Colon (tissue), 2 donors: ENCODE measurements around the gene FRMPD4.
"Not testable (repeated sequence)": the region's sequence is repeated elsewhere in the genome, so short reads cannot be mapped to it uniquely, and the experiment has no call there.

ENCODE experiments used
- FAIRE-seq: peaks from 2 replicates; lab custom pipeline; 2012; peaks lifted over from hg19 to GRCh38; lab: Jason Lieb, UNC
- donor health status: control.
- donor health status: control.

The FRMPD4 gene

DNA sequence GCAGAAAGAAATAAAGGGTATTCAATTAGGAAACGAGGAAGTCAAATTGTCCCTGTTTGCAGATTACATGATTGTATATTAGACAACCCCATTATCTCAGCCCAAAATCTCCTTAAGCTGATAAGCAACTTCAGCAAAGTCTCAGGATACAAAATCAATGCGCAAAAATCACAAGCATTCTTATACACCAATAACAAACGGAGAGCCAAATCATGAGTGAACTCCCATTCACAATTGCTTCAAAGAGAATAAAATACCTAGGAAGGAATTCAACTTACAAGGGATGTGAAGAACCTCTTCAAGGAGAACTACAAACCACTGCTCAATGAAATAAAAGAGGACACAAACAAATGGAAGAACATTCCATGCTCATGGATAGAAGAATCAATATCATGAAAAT lies 404.0 kb downstream of the FRMPD4 start:
- not testable (repeated sequence) for FAIRE-seq

DNA sequence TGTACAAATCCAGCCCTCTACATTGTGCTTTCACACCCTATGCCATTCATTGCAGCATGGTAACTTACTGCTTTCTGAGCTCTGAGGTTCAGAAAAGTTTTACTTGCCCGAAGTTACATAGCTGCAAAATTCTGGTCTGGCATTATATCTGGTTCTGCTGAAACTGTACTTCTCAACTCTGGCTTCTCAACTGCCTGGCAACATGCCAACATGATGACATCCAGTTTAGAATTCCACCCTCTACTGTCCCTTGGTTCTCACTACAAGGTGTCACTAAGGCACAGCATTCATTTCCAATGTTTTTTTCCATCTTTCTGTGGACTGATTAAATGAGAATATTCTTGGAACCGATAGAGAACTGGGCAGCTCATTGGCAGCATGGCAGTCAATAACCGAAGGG lies 410.1 kb downstream of the FRMPD4 start:
- FAIRE-seq: no peak

DNA sequence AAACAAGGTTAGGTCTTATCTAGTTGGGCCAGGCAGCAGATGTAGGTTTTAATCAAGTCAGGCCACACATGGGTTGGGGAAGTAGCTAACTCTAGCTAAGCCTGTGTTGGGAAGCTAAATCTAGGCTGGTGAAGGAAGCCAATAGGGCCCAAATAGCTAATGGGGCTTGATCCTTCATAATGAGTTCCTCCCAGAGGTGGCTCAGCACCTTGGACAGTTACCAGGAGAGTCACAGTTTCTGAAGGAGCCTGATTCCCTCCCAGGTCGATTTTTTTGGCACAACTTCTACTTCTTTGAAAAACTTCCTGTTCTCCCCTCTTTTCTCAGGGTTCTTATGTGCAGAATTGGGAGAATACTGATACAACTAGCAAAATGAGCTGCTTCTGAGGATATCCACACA lies 410.5 kb downstream of the FRMPD4 start:
- no peak for FAIRE-seq

- no peak for FAIRE-seq
Measured at GRCh38 chrX:12554206-12554605, 415.9 kb downstream of the FRMPD4 start.

- FAIRE-seq: no peak
Measured at GRCh38 chrX:12563121-12563520, 424.8 kb downstream of the FRMPD4 start.

DNA sequence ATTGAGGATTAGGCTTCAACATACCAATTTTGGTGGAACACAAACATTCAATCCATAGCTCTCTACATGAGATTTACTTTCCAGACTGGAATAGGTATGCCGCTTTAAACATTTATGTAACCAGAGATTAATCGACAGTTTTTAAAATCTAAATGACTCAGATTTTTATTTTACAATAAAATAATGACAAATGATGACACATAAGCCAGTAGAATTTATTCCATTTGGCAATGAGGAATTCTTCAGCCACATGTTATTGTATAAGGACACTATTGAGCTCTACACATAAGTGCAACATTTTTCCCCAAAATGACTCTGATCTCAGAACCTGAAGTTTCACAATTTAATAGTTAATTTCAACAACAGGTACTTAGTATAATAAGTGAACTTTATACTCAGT lies 425.9 kb downstream of the FRMPD4 start:
- peak; percentile 10 for FAIRE-seq

DNA sequence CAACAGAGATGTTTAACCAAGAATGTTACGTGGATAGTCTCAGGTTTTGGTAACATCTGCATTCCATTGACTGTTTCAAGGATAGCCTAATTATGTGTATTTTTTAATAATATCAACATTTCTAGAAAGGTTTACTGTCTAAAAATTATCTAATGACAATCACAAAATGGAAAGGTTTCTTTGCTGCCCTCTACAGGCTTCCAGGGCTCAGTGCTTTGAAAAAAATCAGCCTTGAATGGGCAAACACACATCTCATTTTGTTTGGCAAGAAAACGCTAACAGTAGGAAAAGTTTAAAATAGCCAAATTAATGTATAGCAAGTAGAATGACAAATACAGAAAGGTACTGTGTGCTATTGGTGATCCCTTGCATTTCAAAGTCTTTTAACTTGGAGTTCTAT lies 429.6 kb downstream of the FRMPD4 start:
- FAIRE-seq: no peak

DNA sequence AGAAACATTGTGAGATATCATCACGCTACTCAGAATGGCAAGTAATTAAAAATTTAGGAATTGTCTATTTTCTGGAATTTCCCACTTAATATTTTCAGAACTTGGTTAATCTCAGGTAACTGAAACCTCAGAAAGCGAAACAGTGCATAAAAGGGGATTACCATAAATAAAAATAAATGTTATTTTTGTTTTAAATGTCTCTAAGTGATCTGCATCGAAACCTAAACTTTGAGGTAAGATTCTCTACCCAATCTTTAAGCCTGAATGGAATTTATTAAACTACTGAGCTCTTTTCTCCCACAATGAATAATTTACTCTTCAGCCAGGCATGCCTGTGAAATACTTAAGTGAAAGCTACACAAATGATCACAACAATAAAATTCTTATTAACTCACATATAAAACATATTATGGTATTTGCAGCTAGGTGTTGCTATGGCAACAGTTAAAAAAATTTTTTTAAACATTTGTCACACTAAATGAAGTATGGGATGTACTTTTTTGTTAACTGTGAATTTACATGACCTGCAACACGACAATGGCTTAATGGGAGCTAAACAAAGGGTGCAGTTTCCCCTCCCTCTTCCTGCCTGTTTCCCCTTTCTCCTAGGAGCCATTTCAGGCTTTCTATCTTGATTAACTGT lies 432.7 kb downstream of the FRMPD4 start:
- FAIRE-seq: no peak

DNA sequence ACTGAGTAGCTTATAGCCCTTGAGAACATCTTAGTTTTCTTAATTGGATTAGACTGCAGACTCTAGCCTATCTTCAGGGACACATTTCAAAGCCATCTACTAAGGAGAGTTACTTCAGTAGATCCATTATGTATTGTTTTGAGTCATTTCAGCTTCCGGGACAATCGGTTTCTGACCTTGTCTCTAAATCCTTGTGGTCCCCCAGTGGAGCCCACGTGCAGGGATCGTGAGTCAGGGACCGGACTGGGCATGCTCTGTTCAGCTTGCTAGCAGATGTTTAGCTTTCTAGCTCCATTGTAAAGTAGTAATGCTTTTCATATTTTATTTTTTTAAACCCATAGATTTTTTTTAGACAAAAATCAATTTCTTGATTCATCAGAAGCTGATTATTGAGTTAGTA lies 441.0 kb downstream of the FRMPD4 start:
- FAIRE-seq: no peak

DNA sequence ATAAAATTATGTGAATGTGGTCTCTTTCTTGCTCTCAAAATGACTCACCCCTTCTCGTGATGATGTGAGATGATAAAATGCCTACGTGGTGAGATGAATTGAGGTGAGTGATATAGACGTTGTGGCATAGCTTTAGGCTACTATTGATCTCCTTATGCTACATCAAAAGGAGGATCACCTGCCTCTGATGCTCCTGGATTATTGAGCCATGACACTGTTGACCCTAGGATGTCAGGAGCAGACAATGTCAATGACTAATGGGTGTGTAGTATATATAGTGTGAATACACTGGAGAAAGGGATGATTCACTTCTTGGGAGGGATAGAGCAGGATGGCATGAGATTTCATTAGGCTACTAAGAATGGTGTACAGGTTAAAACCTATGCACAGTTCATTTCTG lies 442.3 kb downstream of the FRMPD4 start:
- no peak for FAIRE-seq

GRCh38 chrX:12581546-12581945 lies 443.3 kb downstream of the FRMPD4 start:
- no peak for FAIRE-seq

GRCh38 chrX:12582649-12583048 lies 444.4 kb downstream of the FRMPD4 start:
- no peak for FAIRE-seq

DNA sequence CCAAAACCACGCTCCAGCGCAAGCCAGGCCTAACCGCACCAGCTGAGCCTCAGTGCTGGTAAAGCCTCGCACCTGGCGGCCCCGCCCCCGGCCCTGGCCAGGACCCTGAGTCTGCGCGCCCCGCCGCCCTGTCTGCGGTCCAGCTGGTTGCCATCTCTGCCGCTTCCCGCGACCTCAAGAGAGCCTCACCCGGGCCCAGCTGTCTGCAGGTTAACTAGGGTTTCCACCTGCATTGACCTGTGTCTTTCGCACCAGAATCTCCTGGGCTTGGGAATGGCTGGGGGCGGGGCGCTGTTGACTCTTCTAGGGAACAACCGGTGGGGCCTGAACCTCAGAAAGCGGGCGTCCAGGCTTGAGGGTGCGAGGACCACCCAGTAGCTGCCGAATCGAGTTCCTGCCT lies 445.3 kb downstream of the FRMPD4 start:
- FAIRE-seq: no peak

DNA sequence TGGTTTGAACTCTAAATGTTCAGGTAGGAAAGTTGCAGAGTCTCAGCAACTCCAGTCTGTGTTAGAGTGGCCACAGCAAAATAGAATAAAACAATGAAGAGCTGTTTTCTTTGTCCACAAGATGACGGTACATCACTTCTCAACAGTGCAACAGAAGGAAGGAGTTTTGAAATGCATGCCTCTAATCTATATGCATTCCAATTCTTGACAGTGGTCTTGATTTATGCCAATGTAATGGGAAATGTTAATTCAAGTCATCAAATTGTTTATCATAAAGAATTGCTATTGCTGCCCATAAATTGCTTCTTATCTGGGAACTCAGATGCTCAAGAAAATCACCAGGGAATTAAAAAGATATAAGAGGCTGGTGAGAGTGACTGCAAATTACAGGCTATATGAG lies 457.4 kb downstream of the FRMPD4 start:
- FAIRE-seq: no peak

DNA sequence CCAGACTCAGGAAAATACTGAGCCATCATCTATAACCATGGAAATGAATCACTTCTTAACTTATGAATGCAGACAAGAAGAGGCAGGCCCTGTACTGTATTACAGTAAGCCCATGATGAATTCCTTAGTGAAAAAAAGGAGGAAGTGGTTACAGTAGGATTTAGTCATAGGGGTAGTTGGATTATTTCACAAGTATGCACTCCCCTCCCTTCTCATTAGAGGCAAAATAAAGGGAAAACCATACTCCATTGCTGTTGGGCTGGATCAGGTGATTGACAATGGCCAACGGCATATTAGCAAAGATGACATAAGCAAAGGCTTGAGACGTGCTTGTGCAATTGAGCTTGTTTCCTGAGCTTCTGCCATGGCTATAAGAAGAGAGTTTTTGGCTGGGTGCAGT lies 471.8 kb downstream of the FRMPD4 start:
- no peak for FAIRE-seq

DNA sequence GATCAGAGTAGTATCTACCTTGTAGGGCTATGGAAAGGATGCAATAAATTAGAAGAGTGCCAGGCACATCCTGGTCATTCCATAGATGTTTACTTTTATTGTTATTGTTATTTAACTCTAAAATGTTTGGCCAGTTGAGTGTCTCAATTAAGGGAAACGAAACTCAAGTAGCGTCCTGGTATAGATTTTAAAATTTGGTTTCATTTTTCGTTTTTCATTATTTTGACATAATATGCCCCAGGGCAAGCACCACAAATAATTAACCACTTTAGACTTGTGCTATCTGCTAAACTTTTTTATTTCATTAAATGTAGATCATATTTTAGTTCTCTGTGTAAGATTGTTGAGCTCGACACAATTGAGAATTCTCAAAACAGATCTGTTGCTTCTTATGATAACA lies 473.2 kb downstream of the FRMPD4 start:
- FAIRE-seq: no peak

GRCh38 chrX:12614266-12614665 lies 476.0 kb downstream of the FRMPD4 start:
- FAIRE-seq: no peak

GRCh38 chrX:12615061-12615460 lies 476.8 kb downstream of the FRMPD4 start:
- no peak for FAIRE-seq

GRCh38 chrX:12617241-12617640 lies 479.0 kb downstream of the FRMPD4 start:
- peak; percentile 49 for FAIRE-seq

- FAIRE-seq: no peak
Measured at GRCh38 chrX:12647230-12647629, 509.0 kb downstream of the FRMPD4 start.

GRCh38 chrX:12648995-12649394 lies 510.7 kb downstream of the FRMPD4 start:
- FAIRE-seq: no peak

DNA sequence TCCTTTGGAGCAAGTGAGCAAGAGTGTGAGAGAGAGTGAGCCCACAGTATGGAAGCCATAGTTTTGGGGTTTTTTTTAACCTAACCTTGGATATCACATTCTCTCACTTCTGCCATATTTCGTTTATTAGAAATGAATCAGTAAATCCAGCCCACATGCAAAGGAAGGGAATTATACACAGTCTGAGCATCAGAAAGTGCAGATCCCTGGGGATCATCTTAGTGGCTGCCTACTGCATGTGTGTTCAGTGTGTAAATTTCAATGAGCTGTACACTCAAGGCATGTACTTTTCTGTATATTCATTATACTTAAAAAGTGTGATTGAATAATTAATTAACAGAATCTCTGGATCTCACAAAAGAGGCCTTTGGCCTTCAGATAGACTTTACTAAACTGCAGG lies 519.2 kb downstream of the FRMPD4 start:
- FAIRE-seq: no peak

DNA sequence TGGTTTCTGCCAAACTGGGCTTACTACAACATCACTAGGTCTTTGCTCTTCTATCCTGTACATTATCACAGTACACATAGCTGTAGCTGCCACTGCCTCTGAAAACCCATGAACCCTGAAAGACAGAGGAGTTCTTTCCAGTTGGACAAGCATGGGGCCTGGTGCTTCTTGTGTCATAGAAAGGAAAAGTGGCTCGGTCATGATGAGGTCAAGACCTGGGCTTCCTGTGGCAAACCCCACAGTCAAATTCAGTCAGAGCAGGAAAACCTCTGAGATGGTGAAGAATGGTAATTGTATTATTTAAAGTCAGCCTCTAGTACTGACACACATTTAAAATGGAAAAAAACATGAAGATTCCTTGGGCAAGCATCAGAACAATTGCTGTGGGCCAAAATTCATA lies 519.6 kb downstream of the FRMPD4 start:
- no peak for FAIRE-seq

DNA sequence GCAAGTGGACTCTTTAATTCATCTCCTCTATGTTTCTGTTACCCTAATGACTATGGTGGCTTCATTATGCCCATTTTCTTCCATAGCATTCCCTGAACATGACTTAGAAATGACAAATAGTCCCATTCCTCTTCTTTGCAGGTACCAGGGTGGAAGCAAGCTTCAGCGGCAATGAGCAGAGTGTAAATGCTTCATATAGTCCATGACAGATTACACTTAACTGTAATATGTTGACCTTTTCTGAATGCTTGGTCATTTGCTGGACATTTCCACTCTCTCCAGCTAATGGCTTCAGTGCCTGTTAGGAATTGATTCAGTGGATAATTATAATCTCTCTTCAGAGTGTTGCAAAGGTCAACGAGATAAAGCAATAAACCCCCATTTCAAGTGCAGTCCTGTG lies 523.2 kb downstream of the FRMPD4 start:
- no peak for FAIRE-seq
